ENCODE results near the gene SNRNP70. TPM values are rescaled to one million over a fixed set of nuclear protein-coding genes. Genes with fewer than 3 reads are reported as not detected.
"Not testable (repeated sequence)": the region's sequence is repeated elsewhere in the genome, so short reads cannot be mapped to it uniquely, and the experiment has no call there.

The SNRNP70 gene, protein sequence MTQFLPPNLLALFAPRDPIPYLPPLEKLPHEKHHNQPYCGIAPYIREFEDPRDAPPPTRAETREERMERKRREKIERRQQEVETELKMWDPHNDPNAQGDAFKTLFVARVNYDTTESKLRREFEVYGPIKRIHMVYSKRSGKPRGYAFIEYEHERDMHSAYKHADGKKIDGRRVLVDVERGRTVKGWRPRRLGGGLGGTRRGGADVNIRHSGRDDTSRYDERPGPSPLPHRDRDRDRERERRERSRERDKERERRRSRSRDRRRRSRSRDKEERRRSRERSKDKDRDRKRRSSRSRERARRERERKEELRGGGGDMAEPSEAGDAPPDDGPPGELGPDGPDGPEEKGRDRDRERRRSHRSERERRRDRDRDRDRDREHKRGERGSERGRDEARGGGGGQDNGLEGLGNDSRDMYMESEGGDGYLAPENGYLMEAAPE
- 355 and 363 TPM in 2 replicates for total RNA-seq
- long read RNA-seq, partial matches to known transcripts = 3 of 8 reads
- long read RNA-seq, other reads (novel, unspliced or antisense) = 3 of 8 reads

DNA sequence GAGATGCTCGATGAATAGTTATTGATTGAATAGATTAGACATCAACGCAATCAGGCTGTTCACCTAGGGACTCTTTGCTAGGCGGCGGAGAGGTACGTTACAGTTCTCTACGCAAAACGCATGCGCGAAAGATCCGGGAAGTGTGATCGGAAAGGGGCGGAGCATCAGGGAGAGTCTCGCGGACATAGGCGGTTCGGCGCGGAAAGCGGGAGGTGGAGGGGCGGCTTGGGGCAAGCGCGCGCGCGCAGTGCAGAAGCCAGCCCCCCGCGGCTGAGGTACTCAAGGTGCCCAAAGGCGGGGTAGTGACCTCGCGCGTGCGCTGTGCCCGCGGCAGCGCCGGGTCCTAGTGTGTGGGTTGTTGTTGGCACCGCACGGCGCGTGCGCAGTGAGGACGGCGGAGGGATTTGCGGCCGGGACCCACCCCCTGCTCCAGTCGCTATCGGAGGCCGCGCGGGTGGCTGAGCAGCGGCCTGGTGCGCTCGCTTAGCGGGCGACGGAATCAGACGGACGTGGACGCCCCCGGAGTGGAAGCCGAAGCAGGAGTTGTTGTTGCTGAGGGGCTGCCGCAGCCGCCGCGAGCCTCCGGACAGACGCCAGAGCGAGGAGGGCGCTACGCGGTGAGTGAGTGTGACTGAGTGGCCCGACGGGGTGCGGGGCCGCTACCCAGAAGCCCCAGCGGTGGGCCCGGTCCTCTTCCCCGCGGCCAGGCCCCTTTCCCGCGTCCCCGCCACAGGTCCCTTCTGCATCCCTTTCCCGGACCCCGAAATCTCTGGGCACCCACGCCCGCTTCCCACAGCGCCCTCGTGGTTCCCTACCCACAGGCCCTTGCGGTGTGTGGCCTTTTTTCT lies at the start of gene SNRNP70:
TSS of gene SNRNP70 (plus strand) at position 432 of the 848 bp plus-strand sequence. CDS start 964 bp downstream, outside the sequence.
- H3K36me3 Mint-ChIP-seq (ENCODE audit: insufficient read depth) = peaks cover 11% of the 10 kb centered on the region
- H3K9me3 Mint-ChIP-seq (ENCODE audit: low read depth) = no peaks in the 10 kb centered on the region
- H3K4me1 Mint-ChIP-seq (ENCODE audit: low read depth) = peaks cover 14% of the 10 kb centered on the region
- peak; percentile 99 for DNase-seq (ENCODE audit: low spot score, unreplicated experiment)
- TF ChIP-seq, protein P1, sequence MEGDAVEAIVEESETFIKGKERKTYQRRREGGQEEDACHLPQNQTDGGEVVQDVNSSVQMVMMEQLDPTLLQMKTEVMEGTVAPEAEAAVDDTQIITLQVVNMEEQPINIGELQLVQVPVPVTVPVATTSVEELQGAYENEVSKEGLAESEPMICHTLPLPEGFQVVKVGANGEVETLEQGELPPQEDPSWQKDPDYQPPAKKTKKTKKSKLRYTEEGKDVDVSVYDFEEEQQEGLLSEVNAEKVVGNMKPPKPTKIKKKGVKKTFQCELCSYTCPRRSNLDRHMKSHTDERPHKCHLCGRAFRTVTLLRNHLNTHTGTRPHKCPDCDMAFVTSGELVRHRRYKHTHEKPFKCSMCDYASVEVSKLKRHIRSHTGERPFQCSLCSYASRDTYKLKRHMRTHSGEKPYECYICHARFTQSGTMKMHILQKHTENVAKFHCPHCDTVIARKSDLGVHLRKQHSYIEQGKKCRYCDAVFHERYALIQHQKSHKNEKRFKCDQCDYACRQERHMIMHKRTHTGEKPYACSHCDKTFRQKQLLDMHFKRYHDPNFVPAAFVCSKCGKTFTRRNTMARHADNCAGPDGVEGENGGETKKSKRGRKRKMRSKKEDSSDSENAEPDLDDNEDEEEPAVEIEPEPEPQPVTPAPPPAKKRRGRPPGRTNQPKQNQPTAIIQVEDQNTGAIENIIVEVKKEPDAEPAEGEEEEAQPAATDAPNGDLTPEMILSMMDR (IDR thresholded peaks at IDR 0.05; ENCODE audit: unreplicated experiment) = no peak
- H3K4me3 Mint-ChIP-seq (ENCODE audit: low read depth) = peak within 1 kb of the TSS; percentile 95
- H3K27ac Mint-ChIP-seq = peak within 1 kb of the TSS; percentile 81
- H3K27me3 Mint-ChIP-seq = peaks cover 7% of the 10 kb centered on the region

DNA sequence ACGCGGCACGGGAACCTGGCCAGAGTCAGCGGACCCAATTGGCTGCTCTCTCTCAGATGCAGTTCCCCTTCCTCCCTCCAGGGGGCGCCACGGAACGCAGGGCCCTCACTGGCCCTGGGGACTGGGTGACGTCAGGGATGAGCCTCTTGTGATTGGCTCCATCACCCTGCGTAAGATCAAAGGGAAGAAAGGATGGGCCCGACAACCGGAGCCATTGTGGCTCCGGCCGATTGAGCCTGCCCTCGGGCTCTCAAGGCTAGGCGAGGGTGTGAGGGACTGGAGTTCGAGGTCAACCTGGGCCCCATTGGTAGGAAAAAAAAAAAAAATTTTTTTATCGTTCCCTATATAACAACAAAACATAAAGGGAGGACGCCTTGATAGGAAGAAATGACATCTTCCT lies 48.4 kb upstream of the SNRNP70 start, which contains the start of gene CGB1:
TSS of gene CGB1 (minus strand) at position 81 of the 400 bp plus-strand sequence. CDS start 184 bp downstream, outside the sequence.
- TF ChIP-seq, protein P1 (IDR thresholded peaks at IDR 0.05; ENCODE audit: unreplicated experiment) = peak; percentile 35
- H3K4me1 Mint-ChIP-seq (ENCODE audit: low read depth); H3K9me3 Mint-ChIP-seq (ENCODE audit: low read depth); DNase-seq (ENCODE audit: low spot score, unreplicated experiment); H3K27ac Mint-ChIP-seq; H3K36me3 Mint-ChIP-seq (ENCODE audit: insufficient read depth); H3K4me3 Mint-ChIP-seq (ENCODE audit: low read depth): not testable (repeated sequence)
- H3K27me3 Mint-ChIP-seq = peaks cover 13% of the 10 kb centered on the region

DNA sequence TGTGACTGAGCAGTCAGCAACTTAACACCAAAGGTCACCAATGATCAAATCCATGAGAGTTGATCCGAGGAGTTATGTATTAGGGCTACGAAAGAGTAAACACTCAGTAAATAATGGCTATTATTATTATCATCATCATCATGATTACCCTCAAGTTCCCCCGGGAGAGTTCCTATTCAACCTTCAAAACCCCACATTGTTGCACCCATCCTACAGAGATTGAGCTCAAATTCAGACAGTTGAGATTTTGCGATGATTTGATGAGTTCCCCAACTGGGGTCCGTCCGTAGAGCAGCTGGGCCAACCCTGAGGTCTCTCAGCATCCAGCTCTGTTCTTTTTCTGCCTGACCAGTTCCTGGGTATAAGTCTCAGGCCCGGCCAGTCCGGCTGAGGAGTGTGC lies 47.1 kb upstream of the SNRNP70 start:
- peaks cover 18% of the 10 kb centered on the region for H3K27me3 Mint-ChIP-seq
- H3K36me3 Mint-ChIP-seq (ENCODE audit: insufficient read depth) = not testable (repeated sequence)

DNA sequence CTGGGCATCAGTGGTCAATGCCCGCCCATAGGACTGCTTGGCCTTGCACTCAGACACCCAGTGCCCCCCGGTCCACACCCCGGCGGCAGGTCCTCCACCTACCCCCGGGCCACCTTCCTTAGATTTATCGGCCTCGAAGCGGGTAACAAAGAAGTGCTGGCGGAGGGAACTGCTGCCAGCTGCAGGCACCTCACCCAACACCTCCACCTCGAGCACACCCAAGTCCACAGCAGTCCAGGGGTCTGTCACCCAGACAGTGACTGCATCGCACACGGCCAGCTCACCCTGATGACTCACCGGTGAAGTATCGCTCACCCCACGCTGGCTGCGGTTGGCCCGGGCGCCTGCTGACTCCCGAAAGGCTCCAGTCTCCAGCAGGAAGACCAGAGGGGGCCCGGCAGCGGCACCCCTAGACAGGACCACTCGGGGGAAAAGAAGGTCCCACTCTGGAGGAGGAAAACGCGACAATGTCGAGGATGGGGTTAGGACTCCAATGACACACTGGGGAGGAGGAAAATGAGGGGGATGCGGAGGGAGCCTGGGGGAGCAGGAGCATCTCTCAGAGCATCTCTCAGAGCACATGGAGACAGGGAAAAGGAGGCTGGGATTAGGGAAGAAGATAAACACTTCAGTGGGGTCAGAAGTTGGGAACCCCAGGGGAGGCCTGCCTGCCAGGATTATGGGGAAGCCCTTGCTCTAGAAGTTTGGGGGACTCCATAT lies 46.5 kb upstream of the SNRNP70 start:
- not testable (repeated sequence) for DNase-seq (ENCODE audit: low spot score, unreplicated experiment); H3K36me3 Mint-ChIP-seq (ENCODE audit: insufficient read depth); H3K27ac Mint-ChIP-seq; H3K9me3 Mint-ChIP-seq (ENCODE audit: low read depth); H3K4me3 Mint-ChIP-seq (ENCODE audit: low read depth); H3K4me1 Mint-ChIP-seq (ENCODE audit: low read depth)
- peaks cover 19% of the 10 kb centered on the region for H3K27me3 Mint-ChIP-seq

More for the DNA sequence above, 47.1 kb upstream of the SNRNP70 start:
- H3K9me3 Mint-ChIP-seq (ENCODE audit: low read depth); H3K27ac Mint-ChIP-seq; H3K4me1 Mint-ChIP-seq (ENCODE audit: low read depth); DNase-seq (ENCODE audit: low spot score, unreplicated experiment); H3K4me3 Mint-ChIP-seq (ENCODE audit: low read depth): not testable (repeated sequence)

DNA sequence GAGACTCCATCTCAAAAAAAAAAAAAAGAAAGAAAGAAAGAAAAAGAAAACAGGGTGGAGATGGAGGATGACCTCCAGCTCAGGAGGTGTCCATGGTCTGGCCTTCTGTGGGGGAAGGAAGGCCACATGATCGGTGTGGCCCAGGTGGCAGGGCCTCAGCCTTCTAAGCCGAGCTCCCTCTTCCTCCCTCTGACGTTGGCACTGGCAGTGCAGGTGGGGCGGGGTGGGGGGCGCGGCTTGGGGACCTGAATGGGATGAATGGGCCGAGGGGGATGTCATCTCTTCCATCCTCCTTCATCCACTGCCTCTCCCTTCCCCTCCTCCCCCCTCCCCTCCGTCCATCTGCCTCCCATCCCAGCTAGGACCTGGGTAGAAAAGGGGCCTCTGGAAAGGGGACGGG lies 45.5 kb upstream of the SNRNP70 start:
- peaks cover 19% of the 10 kb centered on the region for H3K27me3 Mint-ChIP-seq
- not testable (repeated sequence) for H3K36me3 Mint-ChIP-seq (ENCODE audit: insufficient read depth); H3K9me3 Mint-ChIP-seq (ENCODE audit: low read depth); H3K27ac Mint-ChIP-seq; H3K4me1 Mint-ChIP-seq (ENCODE audit: low read depth); H3K4me3 Mint-ChIP-seq (ENCODE audit: low read depth); DNase-seq (ENCODE audit: low spot score, unreplicated experiment)

DNA sequence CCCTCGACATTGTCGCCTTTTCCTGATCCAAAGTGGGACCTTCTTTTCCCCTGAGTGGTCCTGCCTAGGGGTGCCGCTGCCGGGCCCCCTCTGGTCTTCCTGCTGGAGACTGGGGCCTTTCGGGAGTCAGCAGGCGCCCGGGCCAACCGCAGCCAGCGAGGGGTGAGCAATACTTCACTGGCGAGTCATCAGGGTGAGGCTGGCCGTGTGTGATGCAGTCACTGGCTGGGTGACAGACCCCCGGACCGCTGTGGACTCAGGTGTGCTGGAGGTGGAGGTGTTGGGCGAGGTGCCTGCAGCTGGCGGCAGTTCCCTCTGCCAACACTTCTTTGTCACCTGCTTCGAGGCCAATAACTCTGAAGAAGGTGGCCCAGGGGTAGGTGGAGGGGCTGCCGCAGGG lies 43.1 kb upstream of the SNRNP70 start:
- Mint-ChIP-seq H3K36me3 (ENCODE audit: insufficient read depth) (no peaks in the 10 kb centered on the region), H3K27ac (peak overlapping the region; percentile 39), H3K4me3 (ENCODE audit: low read depth) (no peak overlapping the region), H3K9me3 (ENCODE audit: low read depth) (no peaks in the 10 kb centered on the region), H3K27me3 (peaks cover 16% of the 10 kb centered on the region), H3K4me1 (ENCODE audit: low read depth) (no peaks in the 10 kb centered on the region)
- TF ChIP-seq, protein P1 (IDR thresholded peaks at IDR 0.05; ENCODE audit: unreplicated experiment) = no peak
- no peak for DNase-seq (ENCODE audit: low spot score, unreplicated experiment)

DNA sequence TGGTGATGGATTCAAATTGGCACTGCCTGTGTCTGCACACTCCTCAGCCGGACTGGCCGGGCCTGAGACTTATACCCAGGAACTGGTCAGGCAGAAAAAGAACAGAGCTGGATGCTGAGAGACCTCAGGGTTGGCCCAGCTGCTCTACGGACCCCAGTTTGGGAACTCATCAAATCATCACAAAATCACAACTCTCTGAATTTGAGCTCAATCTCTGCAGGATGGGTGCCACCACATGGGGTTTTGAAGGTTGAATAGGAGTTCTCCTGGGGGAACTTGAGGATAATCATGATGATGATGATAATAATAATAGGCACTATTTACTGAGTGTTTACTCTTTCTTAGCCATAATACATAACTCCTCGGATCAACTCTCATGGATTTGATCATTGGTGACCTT lies 42.6 kb upstream of the SNRNP70 start:
- not testable (repeated sequence) for H3K4me1 Mint-ChIP-seq (ENCODE audit: low read depth); H3K4me3 Mint-ChIP-seq (ENCODE audit: low read depth); DNase-seq (ENCODE audit: low spot score, unreplicated experiment); H3K9me3 Mint-ChIP-seq (ENCODE audit: low read depth); H3K27ac Mint-ChIP-seq; H3K36me3 Mint-ChIP-seq (ENCODE audit: insufficient read depth)
- peaks cover 16% of the 10 kb centered on the region for H3K27me3 Mint-ChIP-seq

DNA sequence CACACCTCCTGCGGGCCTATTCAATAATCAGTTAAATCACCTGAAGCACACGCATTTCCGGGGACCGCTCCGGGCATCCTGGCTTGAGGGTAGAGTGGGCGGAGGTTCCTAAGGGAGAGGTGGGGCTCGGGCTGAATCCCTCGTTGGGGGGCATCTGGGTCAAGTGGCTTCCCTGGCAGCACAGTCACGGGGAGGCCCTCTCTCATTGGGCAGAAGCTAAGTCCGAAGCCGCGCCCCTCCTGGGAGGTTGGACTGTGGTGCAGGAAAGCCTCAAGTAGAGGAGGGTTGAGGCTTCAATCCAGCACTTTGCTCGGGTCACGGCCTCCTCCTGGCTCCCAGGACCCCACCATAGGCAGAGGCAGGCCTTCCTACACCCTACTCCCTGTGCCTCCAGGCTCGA lies 41.7 kb upstream of the SNRNP70 start, which contains the start of gene CGB5:
TSS of gene CGB5 (plus strand) at position 301 of the 400 bp plus-strand sequence. CDS start 362 bp downstream, outside the sequence.
- H3K9me3 Mint-ChIP-seq (ENCODE audit: low read depth); DNase-seq (ENCODE audit: low spot score, unreplicated experiment); H3K4me1 Mint-ChIP-seq (ENCODE audit: low read depth); H3K4me3 Mint-ChIP-seq (ENCODE audit: low read depth); H3K27ac Mint-ChIP-seq; H3K36me3 Mint-ChIP-seq (ENCODE audit: insufficient read depth): not testable (repeated sequence)
- H3K27me3 Mint-ChIP-seq = peaks cover 12% of the 10 kb centered on the region

DNA sequence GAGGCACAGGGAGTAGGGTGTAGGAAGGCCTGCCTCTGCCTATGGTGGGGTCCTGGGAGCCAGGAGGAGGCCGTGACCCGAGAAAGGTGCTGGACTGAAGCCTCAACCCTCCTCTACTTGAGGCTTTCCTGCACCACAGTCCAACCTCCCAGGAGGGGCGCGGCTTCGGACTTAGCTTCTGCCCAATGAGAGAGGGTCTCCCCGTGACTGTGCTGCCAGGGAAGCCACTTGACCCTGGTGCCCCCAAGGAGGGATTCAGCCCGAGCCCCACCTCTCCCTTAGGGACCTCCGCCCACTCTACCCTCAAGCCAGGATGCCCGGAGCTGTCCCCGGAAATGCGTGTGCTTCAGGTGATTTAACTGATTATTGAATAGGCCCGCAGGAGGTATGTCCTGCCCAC lies 36.2 kb upstream of the SNRNP70 start, which contains the start of gene CGB8:
TSS of gene CGB8 (minus strand) at position 101 of the 400 bp plus-strand sequence. CDS start 372 bp downstream, outside the sequence.
- H3K27ac Mint-ChIP-seq; H3K36me3 Mint-ChIP-seq (ENCODE audit: insufficient read depth); H3K4me3 Mint-ChIP-seq (ENCODE audit: low read depth); DNase-seq (ENCODE audit: low spot score, unreplicated experiment); H3K9me3 Mint-ChIP-seq (ENCODE audit: low read depth); H3K4me1 Mint-ChIP-seq (ENCODE audit: low read depth): not testable (repeated sequence)
- peaks cover 15% of the 10 kb centered on the region for H3K27me3 Mint-ChIP-seq
